HG03097 (cell line): ENCODE data around the gene MAP3K13.
"Not testable (repeated sequence)": the region's sequence is repeated elsewhere in the genome, so short reads cannot be mapped to it uniquely, and the experiment has no call there.

ENCODE experiments used
- ATAC-seq: cut with Tn5 transposase; IDR thresholded peaks from one replicate; pipeline ENCODE4 v1.9.1; 2021; ENCODE audit not compliant: unreplicated experiment, low FRiP score

The MAP3K13 gene

GRCh38 chr3:185439745-185440466 is 77.0 kb downstream of the MAP3K13 start:
- no peak for ATAC-seq

- no peak for ATAC-seq
Observed at GRCh38 chr3:185442031-185442430, 79.1 kb downstream of the MAP3K13 start.

GRCh38 chr3:185444329-185444728 is 81.4 kb downstream of the MAP3K13 start:
- no peak for ATAC-seq

GRCh38 chr3:185448107-185448506 is 85.2 kb downstream of the MAP3K13 start:
- ATAC-seq, result no peak

- not testable (repeated sequence) for ATAC-seq
Observed at GRCh38 chr3:185451432-185451831, 88.5 kb downstream of the MAP3K13 start.

GRCh38 chr3:185457376-185457775 is 94.4 kb downstream of the MAP3K13 start:
- no peak for ATAC-seq

GRCh38 chr3:185460309-185460708 is 97.4 kb downstream of the MAP3K13 start:
- no peak for ATAC-seq

- no peak for ATAC-seq
Observed at GRCh38 chr3:185460719-185461350, 97.9 kb downstream of the MAP3K13 start.

GRCh38 chr3:185465471-185465870 is 102.5 kb downstream of the MAP3K13 start:
- no peak for ATAC-seq

GRCh38 chr3:185466123-185466522 is 103.2 kb downstream of the MAP3K13 start:
- not testable (repeated sequence) for ATAC-seq

GRCh38 chr3:185469542-185469941 is 106.6 kb downstream of the MAP3K13 start:
- no peak for ATAC-seq

GRCh38 chr3:185470323-185470722 is 107.4 kb downstream of the MAP3K13 start:
- no peak for ATAC-seq

GRCh38 chr3:185473290-185473815 is 110.4 kb downstream of the MAP3K13 start:
- ATAC-seq, result no peak

- ATAC-seq, result not testable (repeated sequence)
Observed at GRCh38 chr3:185474922-185475321, 112.0 kb downstream of the MAP3K13 start.

- no peak for ATAC-seq
Observed at GRCh38 chr3:185477316-185477715, 114.4 kb downstream of the MAP3K13 start.

GRCh38 chr3:185479373-185479945 is 116.5 kb downstream of the MAP3K13 start:
- ATAC-seq, result no peak

- no peak for ATAC-seq
Observed at GRCh38 chr3:185484296-185484695, 121.4 kb downstream of the MAP3K13 start.

GRCh38 chr3:185486394-185486793 is 123.5 kb downstream of the MAP3K13 start:
- ATAC-seq, result no peak

- no peak for ATAC-seq
Observed at GRCh38 chr3:185488465-185488864, 125.5 kb downstream of the MAP3K13 start.

GRCh38 chr3:185489462-185489861 is 126.5 kb downstream of the MAP3K13 start:
- no peak for ATAC-seq

- ATAC-seq, result no peak
Observed at GRCh38 chr3:185490241-185490640, 127.3 kb downstream of the MAP3K13 start.
